ENCODE measurements around the gene UNC79. TPM values are rescaled to one million over a fixed set of nuclear protein-coding genes. Genes with fewer than 3 reads are reported as not detected.

UNC79 gene
- total and polyA plus RNA-seq, 2 experiments from 2014 or later: 0.04 TPM; not detected in 1

DNA sequence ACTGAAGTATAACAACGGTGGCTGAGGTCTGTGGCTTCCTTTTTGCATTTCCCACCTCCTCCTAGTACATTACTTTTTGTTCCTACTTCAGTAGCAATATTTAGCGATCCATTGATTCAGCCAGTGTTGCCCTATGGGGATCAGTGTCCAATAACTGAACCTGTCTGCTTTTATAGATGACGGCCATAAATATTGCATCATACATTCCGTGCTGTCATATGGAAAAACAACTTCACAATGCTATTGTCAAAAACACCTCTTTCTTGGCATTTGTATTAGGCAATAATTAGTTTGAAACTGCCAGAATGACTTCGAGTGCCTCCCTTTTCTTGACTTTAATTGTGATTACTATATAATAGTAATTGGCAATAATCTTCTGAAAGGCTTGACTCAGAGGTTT, 208.1 kb downstream of the UNC79 start:
- Histone ChIP-seq H3K4me3 (no peak overlapping the region), H3K9me3 (ENCODE audit: low read depth) (no peaks in the 10 kb centered on the region), H3K4me2 (ENCODE audit: unreplicated experiment) (no peak overlapping the region), H3K27ac (no peak overlapping the region), H3F3A (ENCODE audit: insufficient read depth) (no peaks in the 10 kb centered on the region), H3K9me2 (ENCODE audit: insufficient read depth) (no peaks in the 10 kb centered on the region), H3K27me3 (replicated peaks; ENCODE audit: insufficient read depth) (no peaks in the 10 kb centered on the region), H2AFZ (no peak overlapping the region), H3K79me2 (ENCODE audit: insufficient read depth) (no peaks in the 10 kb centered on the region), H3K9ac (no peak overlapping the region), H3K36me3 (ENCODE audit: low read depth) (no peaks in the 10 kb centered on the region), H4K20me1 (ENCODE audit: insufficient read depth) (no peaks in the 10 kb centered on the region), H3K4me1 (ENCODE audit: insufficient read depth) (no peaks in the 10 kb centered on the region)
- in situ Hi-C loops (cut with MboI): no loop called here
- no peak for DNase-seq
- 16 to 24% methylated on average over 5 of the region's 5 CpGs for WGBS, 2 experiments (ENCODE audit: low coverage in 1 of 2, low lambda C conversion rate in 2 of 2, missing lambda C conversion rate in 2 of 2)
- no peak for TF ChIP-seq EZH2 (IDR thresholded peaks at IDR 0.05; ENCODE audit: insufficient read depth, poor library complexity, severe bottlenecking)
- TF ChIP-seq EZH2phosphoT487 (IDR thresholded peaks at IDR 0.05; ENCODE audit: insufficient read depth, low read depth): no peak

DNA sequence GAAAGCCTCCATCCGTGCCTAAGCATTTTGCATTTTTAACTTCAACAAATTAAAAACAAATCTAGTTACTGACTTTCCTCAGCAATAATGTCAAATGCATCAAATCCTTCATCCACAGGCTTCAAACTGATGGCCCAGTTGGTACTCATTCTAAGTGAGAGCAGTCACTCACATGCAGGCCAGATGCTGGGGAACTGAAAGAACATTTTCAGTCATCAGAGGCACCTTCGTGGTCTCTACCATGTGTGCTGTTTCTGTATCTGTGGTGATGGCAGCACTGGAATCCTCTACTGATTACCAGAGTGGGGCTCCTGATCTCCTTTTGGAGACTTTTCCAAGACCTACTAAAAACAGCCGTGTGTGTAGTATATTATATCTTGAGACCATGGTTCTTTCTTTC, 212.4 kb downstream of the UNC79 start:
- no peaks in the 10 kb centered on the region; the same call in 1 of the 2 replicates for H3K27me3 ChIP-seq (replicated peaks; ENCODE audit: insufficient read depth)
- no peaks in the 10 kb centered on the region for H3K36me3 ChIP-seq (ENCODE audit: low read depth)
- no peaks in the 10 kb centered on the region for H3F3A ChIP-seq (ENCODE audit: insufficient read depth)
- no peaks in the 10 kb centered on the region for H3K9me3 ChIP-seq (ENCODE audit: low read depth)
- no peaks in the 10 kb centered on the region for H3K4me1 ChIP-seq (ENCODE audit: insufficient read depth)
- no peak overlapping the region for H3K9ac ChIP-seq
- no peak overlapping the region for H2AFZ ChIP-seq
- in situ Hi-C loops (cut with MboI): no loop called here
- no peaks in the 10 kb centered on the region for H3K9me2 ChIP-seq (ENCODE audit: insufficient read depth)
- WGBS, 2 experiments (ENCODE audit: low coverage in 1 of 2, low lambda C conversion rate in 2 of 2, missing lambda C conversion rate in 2 of 2): 10 to 17% methylated on average over 3 of the region's 3 CpGs
- TF ChIP-seq EZH2phosphoT487 (IDR thresholded peaks at IDR 0.05; ENCODE audit: insufficient read depth, low read depth): no peak
- H3K4me3 ChIP-seq: no peak overlapping the region
- no peaks in the 10 kb centered on the region for H3K79me2 ChIP-seq (ENCODE audit: insufficient read depth)
- DNase-seq: no peak
- H4K20me1 ChIP-seq (ENCODE audit: insufficient read depth): no peaks in the 10 kb centered on the region
- no peak overlapping the region for H3K4me2 ChIP-seq (ENCODE audit: unreplicated experiment)
- H3K27ac ChIP-seq: no peak overlapping the region

DNA sequence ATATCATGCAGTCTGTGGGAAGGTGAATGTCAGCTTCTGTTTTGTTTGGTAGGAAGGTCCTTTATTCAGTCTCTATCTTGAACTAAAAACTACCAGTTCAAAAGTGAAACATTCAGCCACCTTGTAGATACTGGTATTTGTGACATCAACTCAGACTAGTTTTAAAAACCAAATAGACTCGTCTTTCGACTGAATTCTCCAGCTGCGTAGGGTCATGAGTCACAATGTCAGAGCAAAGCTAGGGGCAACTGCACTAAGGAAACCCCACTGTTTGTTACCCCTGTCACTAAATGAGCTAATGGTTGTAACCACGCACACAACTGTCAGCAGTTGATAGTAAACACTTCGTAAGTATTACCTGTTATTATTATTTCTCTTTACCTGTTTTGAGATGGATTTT, 212.9 kb downstream of the UNC79 start:
- Histone ChIP-seq H3K9me3 (ENCODE audit: low read depth) (no peaks in the 10 kb centered on the region), H3F3A (ENCODE audit: insufficient read depth) (no peaks in the 10 kb centered on the region), H3K27ac (no peak overlapping the region), H3K9ac (no peak overlapping the region), H3K36me3 (ENCODE audit: low read depth) (no peaks in the 10 kb centered on the region), H3K27me3 (replicated peaks; ENCODE audit: insufficient read depth) (no peaks in the 10 kb centered on the region; the same call in 1 of the 2 replicates), H3K4me2 (ENCODE audit: unreplicated experiment) (no peak overlapping the region), H3K4me3 (no peak overlapping the region), H2AFZ (no peak overlapping the region), H3K79me2 (ENCODE audit: insufficient read depth) (no peaks in the 10 kb centered on the region), H3K9me2 (ENCODE audit: insufficient read depth) (no peaks in the 10 kb centered on the region), H3K4me1 (ENCODE audit: insufficient read depth) (no peaks in the 10 kb centered on the region), H4K20me1 (ENCODE audit: insufficient read depth) (no peaks in the 10 kb centered on the region)
- TF ChIP-seq EZH2phosphoT487 (IDR thresholded peaks at IDR 0.05; ENCODE audit: insufficient read depth, low read depth): no peak
- no peak for TF ChIP-seq EZH2 (IDR thresholded peaks at IDR 0.05; ENCODE audit: insufficient read depth, poor library complexity, severe bottlenecking)
- in situ Hi-C loops (cut with MboI): no loop called here
- WGBS, 2 experiments (ENCODE audit: low coverage in 1 of 2, low lambda C conversion rate in 2 of 2, missing lambda C conversion rate in 2 of 2): 58 to 64% methylated on average over 5 of the region's 5 CpGs
- no peak for DNase-seq

DNA sequence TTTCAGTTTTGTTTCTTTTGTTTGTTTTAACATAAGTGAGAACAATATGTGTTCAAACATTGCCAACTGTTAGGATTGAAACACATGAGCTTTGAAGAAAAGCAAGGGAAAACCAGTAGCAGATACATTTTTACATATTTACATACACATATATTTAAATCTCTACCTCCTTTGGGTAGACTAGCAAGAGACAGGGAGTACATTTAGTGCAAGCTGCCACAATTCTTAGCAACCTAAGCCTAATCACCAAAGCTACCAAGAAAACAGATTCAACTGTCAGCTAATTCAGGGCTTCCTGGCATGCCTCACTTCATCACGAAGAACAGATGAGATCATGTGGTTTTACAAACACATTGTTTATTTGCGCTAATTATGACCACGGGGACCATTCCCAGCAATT, 214.5 kb downstream of the UNC79 start:
- H3K9me2 ChIP-seq (ENCODE audit: insufficient read depth): no peaks in the 10 kb centered on the region
- DNase-seq: no peak
- WGBS, 2 experiments (ENCODE audit: low coverage in 1 of 2, low lambda C conversion rate in 2 of 2, missing lambda C conversion rate in 2 of 2): 0 to 1% methylated on average over 3 of the region's 3 CpGs
- H4K20me1 ChIP-seq (ENCODE audit: insufficient read depth): no peaks in the 10 kb centered on the region
- H3K4me1 ChIP-seq (ENCODE audit: insufficient read depth): no peaks in the 10 kb centered on the region
- in situ Hi-C loops (cut with MboI): no loop called here
- no peak overlapping the region for H3K4me2 ChIP-seq (ENCODE audit: unreplicated experiment)
- H2AFZ ChIP-seq: no peak overlapping the region
- no peaks in the 10 kb centered on the region for H3K9me3 ChIP-seq (ENCODE audit: low read depth)
- H3K27ac ChIP-seq: no peak overlapping the region
- H3K27me3 ChIP-seq (replicated peaks; ENCODE audit: insufficient read depth): no peaks in the 10 kb centered on the region; the same call in 1 of the 2 replicates
- H3K36me3 ChIP-seq (ENCODE audit: low read depth): no peaks in the 10 kb centered on the region
- no peak overlapping the region for H3K9ac ChIP-seq
- no peak overlapping the region for H3K4me3 ChIP-seq
- H3F3A ChIP-seq (ENCODE audit: insufficient read depth): no peaks in the 10 kb centered on the region
- TF ChIP-seq EZH2phosphoT487 (IDR thresholded peaks at IDR 0.05; ENCODE audit: insufficient read depth, low read depth) (no peak), EZH2 (IDR thresholded peaks at IDR 0.05; ENCODE audit: insufficient read depth, poor library complexity, severe bottlenecking) (no peak)
- no peaks in the 10 kb centered on the region for H3K79me2 ChIP-seq (ENCODE audit: insufficient read depth)
